GM12872 (cell line): ENCODE results near the gene ETF1.

Experiments used
- TF ChIP-seq, protein P1 (sequence below): IDR thresholded peaks from 3 replicates; pipeline ENCODE4 v1.5.1; 2011; ENCODE audit warnings: low read depth, mild to moderate bottlenecking, low read length, moderate library complexity; ENCODE audit not compliant: insufficient read depth

ETF1 gene

GRCh38 chr5:138504799-138505198 is 38.2 kb downstream of the ETF1 start:
- TF ChIP-seq, protein P1, sequence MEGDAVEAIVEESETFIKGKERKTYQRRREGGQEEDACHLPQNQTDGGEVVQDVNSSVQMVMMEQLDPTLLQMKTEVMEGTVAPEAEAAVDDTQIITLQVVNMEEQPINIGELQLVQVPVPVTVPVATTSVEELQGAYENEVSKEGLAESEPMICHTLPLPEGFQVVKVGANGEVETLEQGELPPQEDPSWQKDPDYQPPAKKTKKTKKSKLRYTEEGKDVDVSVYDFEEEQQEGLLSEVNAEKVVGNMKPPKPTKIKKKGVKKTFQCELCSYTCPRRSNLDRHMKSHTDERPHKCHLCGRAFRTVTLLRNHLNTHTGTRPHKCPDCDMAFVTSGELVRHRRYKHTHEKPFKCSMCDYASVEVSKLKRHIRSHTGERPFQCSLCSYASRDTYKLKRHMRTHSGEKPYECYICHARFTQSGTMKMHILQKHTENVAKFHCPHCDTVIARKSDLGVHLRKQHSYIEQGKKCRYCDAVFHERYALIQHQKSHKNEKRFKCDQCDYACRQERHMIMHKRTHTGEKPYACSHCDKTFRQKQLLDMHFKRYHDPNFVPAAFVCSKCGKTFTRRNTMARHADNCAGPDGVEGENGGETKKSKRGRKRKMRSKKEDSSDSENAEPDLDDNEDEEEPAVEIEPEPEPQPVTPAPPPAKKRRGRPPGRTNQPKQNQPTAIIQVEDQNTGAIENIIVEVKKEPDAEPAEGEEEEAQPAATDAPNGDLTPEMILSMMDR, result no peak

- TF ChIP-seq, protein P1, result peak; percentile 78
These were observed 39.4 kb downstream of the ETF1 start for GRCh38 chr5:138503487-138504270.

DNA sequence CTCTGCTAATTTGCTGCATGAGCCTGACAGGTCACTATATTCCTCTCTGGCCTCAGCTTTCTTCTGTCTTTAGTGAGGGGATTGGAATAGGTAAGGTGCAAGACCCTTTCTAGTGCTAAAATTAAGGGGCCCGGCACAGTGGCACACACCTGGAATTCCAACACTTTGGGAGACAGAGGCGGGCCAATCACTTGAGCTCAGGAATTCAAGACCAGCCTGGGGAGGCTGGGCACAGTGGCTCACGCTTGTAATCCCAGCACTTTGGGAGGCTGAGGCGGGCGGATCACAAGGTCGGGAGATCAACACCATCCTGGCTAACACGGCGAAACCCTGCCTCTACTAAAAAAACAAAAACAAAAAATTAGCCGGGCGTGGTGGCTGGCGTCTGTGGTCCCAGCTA is 40.5 kb downstream of the ETF1 start:
- TF ChIP-seq, protein P1, result no peak

- TF ChIP-seq, protein P1, result no peak
These were observed 40.9 kb downstream of the ETF1 start for GRCh38 chr5:138502121-138502520.

GRCh38 chr5:138498376-138498775 is 44.7 kb downstream of the ETF1 start:
- TF ChIP-seq, protein P1, result no peak

DNA sequence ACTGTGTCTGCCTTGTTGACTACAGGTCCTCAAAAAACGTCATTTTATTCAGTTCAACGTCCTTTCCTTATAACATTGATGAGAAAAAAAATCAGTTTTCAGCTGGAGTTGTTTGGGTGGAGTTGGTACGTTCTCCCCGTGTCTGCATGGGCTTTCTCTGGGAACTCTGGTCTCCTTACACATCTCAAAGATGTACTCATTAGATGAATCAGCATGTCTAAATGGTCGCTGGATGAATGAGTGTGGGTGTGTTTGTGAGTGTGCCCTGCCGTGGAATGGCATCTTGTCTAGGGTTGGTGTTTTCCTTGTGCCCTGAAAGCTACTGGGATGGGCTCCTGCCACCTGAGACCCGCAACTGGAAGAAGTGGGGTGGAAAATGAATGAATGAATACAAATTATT is 47.7 kb downstream of the ETF1 start:
- TF ChIP-seq, protein P1, result no peak

DNA sequence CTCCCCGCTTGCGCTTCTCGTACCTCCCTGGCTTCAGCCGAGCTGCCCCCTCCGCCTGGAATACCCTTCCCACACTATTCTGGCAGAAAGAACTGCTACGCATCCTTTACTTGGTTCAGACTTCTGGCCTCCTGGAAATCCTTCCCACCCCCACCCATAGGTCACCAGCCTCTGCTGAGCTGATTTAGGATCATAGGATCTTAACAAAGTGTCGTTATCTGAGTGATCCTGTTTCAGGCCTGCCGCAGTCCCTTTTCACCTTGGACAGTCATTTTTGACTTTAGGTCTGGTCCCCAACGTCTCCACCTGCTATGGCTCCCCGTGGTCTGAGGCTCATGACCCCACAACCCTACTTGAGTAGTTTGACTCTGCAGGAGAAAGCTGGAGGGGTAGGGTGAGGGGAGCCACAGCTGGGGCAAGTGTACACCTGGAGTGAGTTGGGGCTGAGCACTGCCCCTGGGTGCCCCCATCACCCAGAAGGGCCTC is 50.4 kb downstream of the ETF1 start:
- TF ChIP-seq, protein P1, result no peak
